Mesothelial cell of epicardium (in vitro differentiated cells): Measurements from ENCODE around the gene AMMECR1. TPM values are rescaled to one million over a fixed set of nuclear protein-coding genes. Genes with fewer than 3 reads are reported as not detected.
A peak's percentile ranks its signal among the peaks of the same experiment; 100 is the strongest.

Source experiments
- DNase-seq, 2 experiments: peaks; one replicate each; pipeline ENCODE4 v3.0.0; 2021; ENCODE audit warnings: low spot score in 2 of 2; ENCODE audit not compliant: unreplicated experiment in 2 of 2
- H3K27ac Mint-ChIP-seq: 2 replicates; pipeline ENCODE4 v1.8.0; 2021; ENCODE audit warnings: mixed read lengths
- H3K27me3 Mint-ChIP-seq: 2 replicates; pipeline ENCODE4 v1.8.0; 2021; ENCODE audit warnings: low read depth, mixed read lengths
- H3K36me3 Mint-ChIP-seq: 2 replicates; pipeline ENCODE4 v1.8.0; 2021; ENCODE audit warnings: mixed read lengths
- H3K4me1 Mint-ChIP-seq: 2 replicates; pipeline ENCODE4 v1.8.0; 2021; ENCODE audit warnings: mixed read lengths
- H3K4me3 Mint-ChIP-seq: 2 replicates; pipeline ENCODE4 v1.8.0; 2021; ENCODE audit warnings: mild to moderate bottlenecking, moderate library complexity, mixed read lengths
- H3K9me3 Mint-ChIP-seq: 2 replicates; pipeline ENCODE4 v1.8.0; 2021; ENCODE audit warnings: mixed read lengths
- CTCF ChIP-seq: fragments of 200-600 bp; sonication (generic); IDR thresholded peaks from one replicate; pipeline ENCODE4 v1.5.0; 2021; ENCODE audit warnings: antibody characterized with exemption; ENCODE audit not compliant: unreplicated experiment
- total RNA-seq: library from RNA; stranded (reverse); gene quantifications from 3 replicates; pipeline ENCODE4 v1.2.1, GENCODE V29; 2021

The AMMECR1 gene
- total RNA-seq, 1 donor from 2014 or later = 15.6 TPM

GRCh38 chrX:110282922-110283321 lies 35.0 kb downstream of the AMMECR1 start:
- DNase-seq = no peak
- Mint-ChIP-seq H3K36me3 (peaks cover 5% of the 10 kb centered on the region), H3K4me1 (peaks cover 24% of the 10 kb centered on the region), H3K4me3 (no peak overlapping the region), H3K9me3 (peaks cover 12% of the 10 kb centered on the region), H3K27ac (no peak overlapping the region), H3K27me3 (no peaks in the 10 kb centered on the region)
- no peak for TF ChIP-seq CTCF

GRCh38 chrX:110281377-110281776 lies 36.5 kb downstream of the AMMECR1 start:
- Mint-ChIP-seq H3K27ac (peak overlapping the region; percentile 45), H3K27me3 (no peaks in the 10 kb centered on the region), H3K4me1 (peaks cover 29% of the 10 kb centered on the region), H3K9me3 (peaks cover 13% of the 10 kb centered on the region), H3K4me3 (no peak overlapping the region), H3K36me3 (peaks cover 6% of the 10 kb centered on the region)
- no peak for TF ChIP-seq CTCF
- no peak for DNase-seq

- no peak for DNase-seq
- Mint-ChIP-seq H3K4me1 (peaks cover 29% of the 10 kb centered on the region), H3K36me3 (peaks cover 10% of the 10 kb centered on the region), H3K27me3 (no peaks in the 10 kb centered on the region), H3K4me3 (no peak overlapping the region), H3K27ac (peak overlapping the region; percentile 45), H3K9me3 (peaks cover 17% of the 10 kb centered on the region)
- no peak for TF ChIP-seq CTCF
Observed at GRCh38 chrX:110280954-110281353, 36.9 kb downstream of the AMMECR1 start.

- Mint-ChIP-seq H3K4me3 (no peak overlapping the region), H3K27me3 (no peaks in the 10 kb centered on the region), H3K9me3 (peaks cover 25% of the 10 kb centered on the region), H3K4me1 (peaks cover 29% of the 10 kb centered on the region), H3K36me3 (peaks cover 7% of the 10 kb centered on the region), H3K27ac (no peak overlapping the region)
- no peak for TF ChIP-seq CTCF
- no peak for DNase-seq
Observed at GRCh38 chrX:110277609-110278008, 40.3 kb downstream of the AMMECR1 start.

- peaks cover 25% of the 10 kb centered on the region for H3K4me1 Mint-ChIP-seq
- H3K9me3 Mint-ChIP-seq = peaks cover 27% of the 10 kb centered on the region
- H3K27me3 Mint-ChIP-seq = no peaks in the 10 kb centered on the region
- TF ChIP-seq CTCF = no peak
- no peak overlapping the region for H3K27ac Mint-ChIP-seq
- H3K36me3 Mint-ChIP-seq = peaks cover 7% of the 10 kb centered on the region
- H3K4me3 Mint-ChIP-seq = no peak overlapping the region
- no peak for DNase-seq
Observed at GRCh38 chrX:110276778-110277177, 41.1 kb downstream of the AMMECR1 start.

- no peaks in the 10 kb centered on the region for H3K27me3 Mint-ChIP-seq
- TF ChIP-seq CTCF = no peak
- H3K4me3 Mint-ChIP-seq = no peak overlapping the region
- peak overlapping the region; percentile 87 for H3K27ac Mint-ChIP-seq
- DNase-seq = no peak
- peaks cover 19% of the 10 kb centered on the region for H3K4me1 Mint-ChIP-seq
- no peaks in the 10 kb centered on the region for H3K36me3 Mint-ChIP-seq
- H3K9me3 Mint-ChIP-seq = peaks cover 19% of the 10 kb centered on the region
Observed at GRCh38 chrX:110268886-110269285, 49.0 kb downstream of the AMMECR1 start.
